Liver (tissue), 3 donors: ENCODE measurements around the gene CSNK2B.

Source experiments
- EGR1 ChIP-seq, 2 donors: IDR thresholded peaks; 2 replicates each; pipeline ENCODE4 v1.6.1; 2016 to 2018; ENCODE audit warnings: antibody characterized with exemption in 2 of 2, low read depth in 2 of 2
- JUND ChIP-seq, 2 donors: IDR thresholded peaks; 2 replicates each; pipeline ENCODE4 v1.6.1; 2016; ENCODE audit warnings: antibody characterized with exemption in 2 of 2
- TF ChIP-seq, protein P1 (sequence below): fragments of 150-350 bp; IDR thresholded peaks from 2 replicates; pipeline ENCODE4 v1.5.1; 2017; ENCODE audit warnings: improper control_type of control experiment, low read depth, low read length; ENCODE audit not compliant: missing input control
- donor health status: healthy.
- donor health status: healthy.

DNA sequence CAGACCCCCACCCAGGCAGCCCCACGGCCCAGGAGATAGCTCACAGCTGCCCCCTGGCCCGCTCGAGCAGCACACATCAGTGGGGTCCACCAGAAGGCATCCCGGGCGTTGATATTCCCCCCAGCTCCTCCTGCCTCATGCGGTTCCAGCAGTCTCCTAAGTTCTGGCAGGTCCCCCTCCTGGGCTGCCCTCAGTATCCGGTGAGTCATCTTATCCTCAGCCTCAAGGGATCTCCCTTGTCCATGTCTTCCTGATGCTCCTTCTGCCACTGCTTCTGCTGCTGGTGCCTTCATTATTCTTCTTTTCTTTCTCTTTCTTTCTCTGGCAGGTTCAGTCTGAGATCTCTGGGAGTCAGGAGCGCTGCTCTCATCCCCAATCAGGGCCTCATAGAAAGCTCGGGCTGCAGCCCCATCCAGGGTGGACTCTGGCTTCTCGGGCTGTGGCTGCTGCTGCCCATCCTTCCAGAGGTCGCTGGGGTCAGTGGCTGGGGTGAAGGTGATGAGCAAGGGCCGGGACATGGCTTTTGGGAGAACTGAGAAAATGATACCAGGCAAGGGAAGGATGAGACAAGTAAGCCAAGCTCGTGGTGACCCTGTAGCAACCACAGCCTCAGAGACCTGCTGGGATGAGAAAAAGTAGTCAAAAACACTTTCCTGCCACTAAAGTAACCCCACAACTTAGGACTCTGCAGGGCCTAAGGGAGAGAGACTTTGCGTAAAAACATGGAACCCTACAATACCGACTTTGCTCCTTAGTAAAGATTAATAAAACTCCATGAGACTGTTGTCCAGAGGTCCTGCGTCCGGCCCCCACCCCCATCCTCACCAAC is 1.7 kb upstream of the CSNK2B start:
- TF ChIP-seq EGR1 (IDR thresholded peaks at IDR 0.05; ENCODE audit: low read depth in 2 of 2): no peak
- TF ChIP-seq JUND (IDR thresholded peaks at IDR 0.05): peak; percentile 53 to 63
- TF ChIP-seq, protein P1, sequence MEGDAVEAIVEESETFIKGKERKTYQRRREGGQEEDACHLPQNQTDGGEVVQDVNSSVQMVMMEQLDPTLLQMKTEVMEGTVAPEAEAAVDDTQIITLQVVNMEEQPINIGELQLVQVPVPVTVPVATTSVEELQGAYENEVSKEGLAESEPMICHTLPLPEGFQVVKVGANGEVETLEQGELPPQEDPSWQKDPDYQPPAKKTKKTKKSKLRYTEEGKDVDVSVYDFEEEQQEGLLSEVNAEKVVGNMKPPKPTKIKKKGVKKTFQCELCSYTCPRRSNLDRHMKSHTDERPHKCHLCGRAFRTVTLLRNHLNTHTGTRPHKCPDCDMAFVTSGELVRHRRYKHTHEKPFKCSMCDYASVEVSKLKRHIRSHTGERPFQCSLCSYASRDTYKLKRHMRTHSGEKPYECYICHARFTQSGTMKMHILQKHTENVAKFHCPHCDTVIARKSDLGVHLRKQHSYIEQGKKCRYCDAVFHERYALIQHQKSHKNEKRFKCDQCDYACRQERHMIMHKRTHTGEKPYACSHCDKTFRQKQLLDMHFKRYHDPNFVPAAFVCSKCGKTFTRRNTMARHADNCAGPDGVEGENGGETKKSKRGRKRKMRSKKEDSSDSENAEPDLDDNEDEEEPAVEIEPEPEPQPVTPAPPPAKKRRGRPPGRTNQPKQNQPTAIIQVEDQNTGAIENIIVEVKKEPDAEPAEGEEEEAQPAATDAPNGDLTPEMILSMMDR: no peak
